Measurements from ENCODE around the gene PARVB. TPM values are rescaled to one million over a fixed set of nuclear protein-coding genes. Genes with fewer than 3 reads are reported as not detected.

Gene PARVB
- total and polyA plus RNA-seq, 2 donors (not counting 3 experiments of a cell fraction or from before 2014, with no cell fraction given): 155 to 162 TPM

GRCh38 chr22:44211946-44212930 lies 188.1 kb downstream of the PARVB start:
- BruUV-seq (replicated peaks): no TSS peak
- TF ChIP-seq EZH2 (IDR thresholded peaks at IDR 0.05; ENCODE audit: borderline replicate concordance, low read depth, low read length, severe bottlenecking) (no peak), POLR2AphosphoS5 (IDR thresholded peaks at IDR 0.05; ENCODE audit: insufficient read depth, low read depth, low read length) (no peak), GATA2 (IDR thresholded peaks at IDR 0.05; ENCODE audit: insufficient read depth, insufficient read length, low read depth, low read length) (no peak), JUN (IDR thresholded peaks at IDR 0.05; ENCODE audit: borderline replicate concordance, insufficient read depth, insufficient read length, low read depth) (no peak), FOS (IDR thresholded peaks at IDR 0.05; ENCODE audit: borderline replicate concordance, insufficient read depth, low read length) (no peak), CTCF (IDR thresholded peaks at IDR 0.05; ENCODE audit: extremely low read depth in 1 of 2, insufficient read depth in 1 of 2, low read depth in 1 of 2, low read length in 2 of 2) (no peak), MYC (IDR thresholded peaks at IDR 0.05; ENCODE audit: low read depth, low read length) (no peak), MAX (IDR thresholded peaks at IDR 0.05; ENCODE audit: insufficient read depth, insufficient read length) (no peak), POLR2A (IDR thresholded peaks at IDR 0.05; ENCODE audit: low read depth, low read length) (no peak)
- H3K27ac ChIP-seq (ENCODE audit: insufficient read depth, low read depth, low read length): no peak overlapping the region
- no peaks in the 10 kb centered on the region for H3K36me3 ChIP-seq (ENCODE audit: control insufficient read depth in 2 of 2, extremely low read depth in 1 of 2, insufficient read depth in 2 of 2, low read length in 2 of 2)
- dilution Hi-C loops (cut with MboI; ENCODE audit: extremely low pct_ligation_motif_present, low sequenced_read_pairs): no loop called here
- no peaks in the 10 kb centered on the region for H3K4me1 ChIP-seq (ENCODE audit: control insufficient read depth, extremely low read depth, insufficient read depth, low read length)
- no peak overlapping the region for H3K9ac ChIP-seq (replicated peaks; ENCODE audit: extremely low read depth, insufficient read depth, low read length)
- no peak for DNase-seq (ENCODE audit: low read depth, low spot score)
- CTCF ChIA-PET: no interaction called here
- H3K4me3 ChIP-seq (replicated peaks in 1 of 3; ENCODE audit: insufficient read depth in 1 of 3, low read depth in 1 of 3, low read length in 3 of 3): no peak overlapping the region
- no peaks in the 10 kb centered on the region for H3K27me3 ChIP-seq (ENCODE audit: control insufficient read depth in 2 of 2, insufficient read depth in 2 of 2, low read length in 2 of 2)
- H3K9me1 ChIP-seq (replicated peaks; ENCODE audit: control insufficient read depth, extremely low read depth, insufficient read depth, low read length): no peaks in the 10 kb centered on the region
- H3K79me2 ChIP-seq (ENCODE audit: control insufficient read depth, insufficient read depth, low read length): no peaks in the 10 kb centered on the region
- no peak overlapping the region for H3K4me2 ChIP-seq (ENCODE audit: insufficient read depth, low read length)
- H2AFZ ChIP-seq (ENCODE audit: low read depth, low read length): no peak overlapping the region
- H3K9me3 ChIP-seq (replicated peaks; ENCODE audit: control insufficient read depth, insufficient read depth, low read length): no peaks in the 10 kb centered on the region
- H4K20me1 ChIP-seq (replicated peaks; ENCODE audit: control insufficient read depth, extremely low read depth, insufficient read depth, low read length): no peaks in the 10 kb centered on the region
- FAIRE-seq: no peak
- POLR2A ChIA-PET: no interaction called here
- intact Hi-C loops (cut with micrococcal nuclease): no loop called here

Data from endothelial cell of umbilical vein (primary cell).